ENCODE data around the gene CNNM3. TPM values are rescaled to one million over a fixed set of nuclear protein-coding genes. Genes with fewer than 3 reads are reported as not detected.
A peak's percentile ranks its signal among the peaks of the same experiment; 100 is the strongest.

The CNNM3 gene
- 13.8 and 19.3 TPM in 2 replicates for total RNA-seq (2014; rRNA removed; shearing (Covaris generic))

DNA sequence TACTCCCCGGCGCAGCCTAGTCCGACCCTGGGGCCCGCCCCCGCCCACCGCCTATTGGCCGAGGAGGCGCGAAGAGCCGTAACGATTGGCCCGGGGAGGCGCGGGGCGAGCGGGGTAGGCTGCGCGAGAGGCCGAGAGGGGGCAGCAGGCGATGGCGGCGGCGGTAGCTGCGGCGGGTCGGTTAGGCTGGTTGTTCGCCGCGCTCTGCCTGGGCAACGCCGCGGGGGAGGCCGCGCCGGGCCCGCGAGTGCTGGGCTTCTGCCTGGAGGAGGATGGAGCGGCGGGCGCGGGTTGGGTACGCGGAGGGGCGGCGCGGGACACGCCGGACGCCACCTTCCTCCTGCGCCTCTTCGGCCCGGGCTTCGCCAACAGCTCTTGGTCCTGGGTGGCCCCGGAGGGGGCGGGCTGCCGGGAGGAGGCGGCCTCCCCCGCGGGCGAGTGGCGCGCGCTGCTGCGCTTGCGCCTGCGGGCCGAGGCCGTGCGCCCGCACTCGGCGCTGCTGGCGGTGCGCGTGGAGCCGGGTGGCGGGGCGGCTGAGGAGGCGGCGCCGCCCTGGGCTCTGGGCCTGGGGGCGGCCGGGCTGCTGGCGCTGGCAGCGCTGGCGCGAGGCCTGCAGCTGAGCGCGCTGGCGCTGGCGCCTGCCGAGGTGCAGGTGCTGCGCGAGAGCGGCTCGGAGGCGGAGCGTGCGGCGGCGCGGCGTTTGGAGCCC lies at the start of gene CNNM3:
TSS of gene CNNM3 (plus strand) at position 142 of the 709 bp plus-strand sequence. CDS start at position 152, 10 bp downstream.
- DNase-seq: peak; percentile 100
- Histone ChIP-seq H3K36me3 (replicated peaks; ENCODE audit: control insufficient read depth, insufficient read depth, low read length) (peaks cover 8% of the 10 kb centered on the region), H3K4me3 (ENCODE audit: insufficient read depth, low read depth, low read length) (peak within 1 kb of the TSS; percentile 77), H3K27me3 (ENCODE audit: control insufficient read depth, insufficient read depth, low read length) (peaks cover 5% of the 10 kb centered on the region)

DNA sequence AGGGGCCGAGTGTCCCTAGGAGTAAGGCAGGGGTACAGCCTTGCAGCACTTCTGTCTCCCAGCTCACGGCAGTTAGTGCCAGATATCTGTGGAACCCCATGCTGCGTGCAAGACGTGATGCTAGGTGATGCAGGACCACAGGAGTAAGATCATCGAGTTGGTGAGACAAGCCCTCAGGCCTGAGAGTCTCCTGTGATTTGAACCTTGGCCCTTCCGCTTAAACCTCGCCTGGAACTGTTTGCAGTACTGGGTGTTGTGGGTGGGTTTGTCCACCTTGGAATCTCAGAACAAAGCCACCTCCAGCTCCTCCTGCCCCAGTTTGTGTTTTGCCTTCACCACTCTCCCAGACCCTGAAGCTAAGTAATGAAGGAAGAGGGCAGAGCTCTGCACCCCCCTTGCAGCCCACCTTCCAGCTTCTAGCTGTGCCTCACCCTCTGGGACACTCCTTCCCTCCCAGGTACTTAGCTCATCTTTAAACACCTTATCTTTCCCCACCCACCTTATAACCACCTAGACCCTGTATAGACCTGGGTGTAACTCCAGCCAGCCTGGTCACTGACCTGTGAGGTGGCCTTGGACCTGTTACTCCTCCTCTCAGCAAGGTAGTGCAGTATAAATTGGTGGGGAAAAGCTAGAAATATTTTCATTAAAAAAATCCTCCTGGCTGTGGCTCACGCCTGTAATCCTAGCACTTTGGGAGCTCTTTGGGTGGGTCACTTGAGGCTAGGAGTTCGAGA lies 48.8 kb upstream of the CNNM3 start:
- no peaks in the 10 kb centered on the region for H3K27me3 ChIP-seq (ENCODE audit: control insufficient read depth, insufficient read depth, low read length)
- H3K36me3 ChIP-seq (replicated peaks; ENCODE audit: control insufficient read depth, insufficient read depth, low read length): no peaks in the 10 kb centered on the region
- H3K4me3 ChIP-seq (ENCODE audit: insufficient read depth, low read depth, low read length): no peak overlapping the region
- peak; percentile 6 for DNase-seq

GRCh38 chr2:96768083-96768561 lies 47.9 kb upstream of the CNNM3 start:
- Histone ChIP-seq H3K36me3 (replicated peaks; ENCODE audit: control insufficient read depth, insufficient read depth, low read length) (no peaks in the 10 kb centered on the region), H3K4me3 (ENCODE audit: insufficient read depth, low read depth, low read length) (no peak overlapping the region), H3K27me3 (ENCODE audit: control insufficient read depth, insufficient read depth, low read length) (no peaks in the 10 kb centered on the region)
- DNase-seq: peak; percentile 3

GRCh38 chr2:96769814-96770213 lies 46.3 kb upstream of the CNNM3 start:
- H3K4me3 ChIP-seq (ENCODE audit: insufficient read depth, low read depth, low read length): no peak overlapping the region
- H3K27me3 ChIP-seq (ENCODE audit: control insufficient read depth, insufficient read depth, low read length): no peaks in the 10 kb centered on the region
- peak; percentile 24 for DNase-seq
- no peaks in the 10 kb centered on the region for H3K36me3 ChIP-seq (replicated peaks; ENCODE audit: control insufficient read depth, insufficient read depth, low read length)

DNA sequence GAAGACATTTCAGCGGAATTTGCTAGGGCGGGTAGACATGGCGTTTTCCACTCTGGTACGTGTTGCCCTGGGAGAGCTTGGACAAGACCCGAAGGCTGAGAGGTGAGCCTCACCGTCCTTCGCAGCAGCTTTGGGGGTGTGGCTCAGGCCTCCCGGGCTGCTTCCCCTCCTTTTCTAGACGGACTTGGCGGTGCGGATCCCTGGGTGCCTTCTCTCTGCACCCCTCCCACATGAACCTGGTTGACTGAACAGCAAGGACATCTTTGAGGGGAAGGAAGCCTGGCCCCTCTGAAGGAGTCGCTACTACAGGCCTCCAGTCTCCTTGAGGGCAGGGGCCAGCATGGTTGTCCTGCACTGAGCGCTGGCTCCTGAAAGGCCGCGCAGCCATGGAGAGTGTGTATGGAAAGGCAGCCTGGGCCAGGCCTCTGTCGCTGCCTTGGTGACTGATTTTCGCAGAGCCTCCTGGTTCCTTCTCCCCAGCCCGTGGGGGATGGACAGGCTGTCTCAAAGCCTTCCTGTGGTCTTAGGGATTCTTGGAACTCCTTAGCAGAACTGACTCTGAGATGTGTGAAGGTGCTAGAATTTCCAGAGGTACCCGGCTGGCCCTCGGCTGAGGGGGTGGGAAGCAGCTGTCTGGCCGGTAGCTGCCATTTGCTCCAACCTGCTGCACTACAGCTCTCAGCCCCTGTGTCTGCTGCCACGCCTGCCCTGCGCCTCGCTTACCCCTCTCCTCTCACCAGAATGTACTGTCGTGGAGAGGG lies 45.4 kb upstream of the CNNM3 start:
- no peak overlapping the region for H3K4me3 ChIP-seq (ENCODE audit: insufficient read depth, low read depth, low read length)
- H3K27me3 ChIP-seq (ENCODE audit: control insufficient read depth, insufficient read depth, low read length): no peaks in the 10 kb centered on the region
- peak; percentile 41 for DNase-seq
- H3K36me3 ChIP-seq (replicated peaks; ENCODE audit: control insufficient read depth, insufficient read depth, low read length): no peaks in the 10 kb centered on the region

- no peaks in the 10 kb centered on the region for H3K27me3 ChIP-seq (ENCODE audit: control insufficient read depth, insufficient read depth, low read length)
- H3K36me3 ChIP-seq (replicated peaks; ENCODE audit: control insufficient read depth, insufficient read depth, low read length): no peaks in the 10 kb centered on the region
- peak; percentile 57 for DNase-seq
- H3K4me3 ChIP-seq (ENCODE audit: insufficient read depth, low read depth, low read length): no peak overlapping the region
These were observed 44.1 kb upstream of the CNNM3 start for GRCh38 chr2:96771796-96772618.

DNA sequence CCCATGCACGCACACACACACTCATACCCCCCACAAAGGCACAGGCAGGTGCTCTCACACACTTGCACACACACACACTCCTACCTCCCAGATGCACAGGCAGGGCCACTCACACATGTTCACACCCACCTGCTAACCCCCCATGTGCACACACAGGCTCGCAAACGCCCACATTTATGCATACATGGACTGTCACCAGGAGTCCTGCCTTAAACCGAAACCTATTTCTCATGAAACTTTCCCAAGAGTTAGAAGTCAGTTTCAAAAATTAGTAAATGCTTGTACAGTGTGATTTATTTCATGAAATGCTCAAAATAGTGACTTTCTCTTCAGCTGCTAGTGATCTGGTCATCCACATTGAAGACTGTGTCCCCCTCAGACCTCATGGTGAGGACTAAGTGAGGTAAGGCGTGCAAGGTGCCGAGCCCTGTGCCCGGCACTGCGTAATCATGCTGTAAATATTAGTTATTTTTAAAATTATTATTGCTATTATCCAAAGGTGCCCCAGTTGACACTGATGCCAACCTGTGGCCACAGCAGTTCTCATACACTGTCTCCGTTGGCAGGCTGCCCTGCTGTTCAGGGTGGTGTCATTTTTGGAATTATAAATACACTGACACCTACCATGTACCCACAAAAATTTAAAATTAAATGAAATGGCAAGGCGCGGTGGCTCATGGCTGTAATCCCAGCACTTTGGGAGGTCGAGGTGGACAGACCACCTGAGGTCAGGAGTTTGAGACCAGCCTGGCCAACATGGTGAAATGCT lies 43.0 kb upstream of the CNNM3 start:
- no peak overlapping the region for H3K4me3 ChIP-seq (ENCODE audit: insufficient read depth, low read depth, low read length)
- no peaks in the 10 kb centered on the region for H3K36me3 ChIP-seq (replicated peaks; ENCODE audit: control insufficient read depth, insufficient read depth, low read length)
- peak; percentile 9 for DNase-seq
- no peaks in the 10 kb centered on the region for H3K27me3 ChIP-seq (ENCODE audit: control insufficient read depth, insufficient read depth, low read length)

- Histone ChIP-seq H3K4me3 (ENCODE audit: insufficient read depth, low read depth, low read length) (no peak overlapping the region), H3K36me3 (replicated peaks; ENCODE audit: control insufficient read depth, insufficient read depth, low read length) (no peaks in the 10 kb centered on the region)
- DNase-seq: peak; percentile 74
These were observed 42.1 kb upstream of the CNNM3 start for GRCh38 chr2:96773922-96774321.

DNA sequence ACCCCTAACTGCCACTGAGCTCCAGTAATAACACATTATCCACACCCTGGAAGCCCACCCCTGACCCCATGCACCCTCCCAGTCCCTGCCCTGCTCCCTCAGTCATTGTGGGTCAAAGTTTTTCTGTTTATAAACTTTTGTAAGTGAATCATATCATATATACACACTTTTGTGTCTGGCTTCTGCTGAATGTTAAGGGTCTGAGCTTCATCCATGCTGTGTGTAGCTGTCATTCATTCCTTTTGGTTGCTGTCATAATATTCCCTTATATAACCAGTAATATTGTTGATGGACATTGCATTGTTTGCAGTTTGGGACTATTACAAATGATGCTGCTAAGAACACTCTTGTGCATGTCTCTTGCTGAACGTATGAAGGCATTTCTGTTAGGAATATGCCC lies 40.9 kb upstream of the CNNM3 start:
- no peaks in the 10 kb centered on the region for H3K36me3 ChIP-seq (replicated peaks; ENCODE audit: control insufficient read depth, insufficient read depth, low read length)
- H3K27me3 ChIP-seq (ENCODE audit: control insufficient read depth, insufficient read depth, low read length): no peaks in the 10 kb centered on the region
- H3K4me3 ChIP-seq (ENCODE audit: insufficient read depth, low read depth, low read length): no peak overlapping the region
- DNase-seq: no peak

More at GRCh38 chr2:96773922-96774321, 42.1 kb upstream of the CNNM3 start:
- no peaks in the 10 kb centered on the region for H3K27me3 ChIP-seq (ENCODE audit: control insufficient read depth, insufficient read depth, low read length)

GRCh38 chr2:96783388-96783787 lies 32.7 kb upstream of the CNNM3 start:
- H3K27me3 ChIP-seq (ENCODE audit: control insufficient read depth, insufficient read depth, low read length): no peaks in the 10 kb centered on the region
- H3K4me3 ChIP-seq (ENCODE audit: insufficient read depth, low read depth, low read length): no peak overlapping the region
- no peak for DNase-seq
- H3K36me3 ChIP-seq (replicated peaks; ENCODE audit: control insufficient read depth, insufficient read depth, low read length): no peaks in the 10 kb centered on the region

DNA sequence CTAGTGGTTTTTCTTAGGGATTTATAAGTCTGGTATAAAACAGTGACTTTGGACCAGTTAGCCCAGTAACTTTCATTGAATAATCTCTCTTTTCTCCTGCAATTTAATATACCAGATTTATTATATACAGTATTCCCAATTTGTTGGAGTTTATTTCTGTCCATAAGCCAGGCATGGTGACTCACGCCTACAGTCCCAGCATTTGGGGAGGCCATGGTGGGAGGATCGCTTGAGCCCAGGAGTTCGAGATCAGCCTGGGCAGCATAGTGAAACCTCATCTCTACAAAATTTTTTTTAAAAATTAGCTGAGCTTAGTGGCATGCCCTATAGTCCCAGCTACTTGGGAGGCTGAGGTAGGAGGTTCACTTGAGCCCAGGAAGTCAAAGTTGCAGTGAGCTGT lies 28.7 kb upstream of the CNNM3 start:
- Histone ChIP-seq H3K4me3 (ENCODE audit: insufficient read depth, low read depth, low read length) (no peak overlapping the region), H3K36me3 (replicated peaks; ENCODE audit: control insufficient read depth, insufficient read depth, low read length) (no peaks in the 10 kb centered on the region), H3K27me3 (ENCODE audit: control insufficient read depth, insufficient read depth, low read length) (no peaks in the 10 kb centered on the region)
- DNase-seq: no peak

DNA sequence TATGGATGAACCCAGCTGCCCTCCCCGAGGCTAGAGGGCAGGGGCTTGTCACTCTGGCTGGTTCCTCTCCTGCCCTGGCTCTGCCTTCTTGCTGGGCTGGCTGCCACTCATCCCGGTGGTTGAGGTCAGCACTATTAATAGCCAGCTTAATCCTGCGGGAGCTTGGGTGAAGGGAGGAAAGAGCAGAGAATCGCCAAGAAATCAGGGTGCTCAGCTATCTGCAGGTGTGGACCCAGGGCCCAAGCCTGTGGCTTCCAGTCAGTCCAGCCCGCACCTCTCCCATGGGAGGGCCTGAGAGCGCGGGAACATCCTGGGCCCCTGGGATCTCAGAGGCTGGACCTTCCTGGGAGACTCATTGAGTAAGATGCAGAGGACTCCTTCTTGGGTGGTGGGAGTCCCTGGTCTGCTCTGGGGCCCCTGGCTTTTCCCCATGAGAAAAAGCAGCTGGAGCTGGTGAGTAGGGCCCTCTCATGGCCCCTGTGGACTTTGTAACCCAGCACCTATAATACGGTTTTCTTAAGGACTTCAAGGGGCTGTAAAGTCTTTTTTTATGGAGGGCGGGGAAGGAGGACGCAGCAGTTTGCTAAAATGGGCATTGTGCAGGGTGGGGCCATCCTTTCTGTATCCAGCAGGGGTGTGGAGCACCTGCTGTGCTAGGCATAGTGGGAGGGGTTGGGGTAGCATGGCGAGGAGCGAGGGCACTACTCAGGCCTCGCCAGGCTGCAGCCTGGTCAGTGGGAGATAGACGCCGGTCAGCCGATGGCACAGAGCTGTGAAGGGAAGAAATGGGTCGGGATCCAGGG lies 27.4 kb upstream of the CNNM3 start:
- Histone ChIP-seq H3K27me3 (ENCODE audit: control insufficient read depth, insufficient read depth, low read length) (no peaks in the 10 kb centered on the region), H3K4me3 (ENCODE audit: insufficient read depth, low read depth, low read length) (no peak overlapping the region), H3K36me3 (replicated peaks; ENCODE audit: control insufficient read depth, insufficient read depth, low read length) (no peaks in the 10 kb centered on the region)
- peak; percentile 36 for DNase-seq

DNA sequence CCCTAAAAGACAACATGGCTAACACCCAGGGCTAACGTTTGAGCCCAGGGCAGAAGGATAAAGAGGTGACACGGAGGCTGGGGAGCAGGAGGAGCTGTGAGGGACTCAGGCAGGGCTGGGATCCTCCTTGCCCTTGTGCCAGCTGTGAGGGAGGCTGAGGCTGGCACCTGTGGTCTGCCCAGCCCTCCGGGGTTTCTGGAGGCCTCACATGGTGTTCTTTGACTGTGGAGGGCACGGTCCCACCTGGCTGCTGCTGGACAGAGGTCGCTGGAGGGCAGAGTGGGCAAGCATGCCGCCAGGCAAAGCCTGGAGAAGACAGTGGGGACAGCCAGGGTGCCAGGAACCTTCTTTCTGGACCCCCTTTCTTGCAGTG lies 26.8 kb upstream of the CNNM3 start:
- Histone ChIP-seq H3K4me3 (ENCODE audit: insufficient read depth, low read depth, low read length) (no peak overlapping the region), H3K27me3 (ENCODE audit: control insufficient read depth, insufficient read depth, low read length) (no peaks in the 10 kb centered on the region), H3K36me3 (replicated peaks; ENCODE audit: control insufficient read depth, insufficient read depth, low read length) (no peaks in the 10 kb centered on the region)
- no peak for DNase-seq

Data from H7 (cell line).